SK-N-SH treated with all-trans-retinoic acid at 6 μM for 48 hours (cell line): ENCODE results near the gene EXOC3.

ENCODE experiments used
- CREB5 ChIP-seq: fragments of 250-450 bp; sonication (Bioruptor Pico); IDR thresholded peaks from 2 replicates; pipeline ENCODE4 v1.5.1; 2020; ENCODE audit warnings: low read depth, mild to moderate bottlenecking, moderate library complexity
- CSDC2 ChIP-seq: fragments of 250-450 bp; sonication (Bioruptor Pico); IDR thresholded peaks from 2 replicates; pipeline ENCODE4 v1.5.0; 2020; ENCODE audit warnings: mild to moderate bottlenecking, moderate library complexity
- CSRNP3 ChIP-seq: fragments of 250-450 bp; sonication (Bioruptor Pico); IDR thresholded peaks from 2 replicates; pipeline ENCODE4 v1.5.1; 2021; ENCODE audit warnings: mild to moderate bottlenecking, moderate library complexity
- GLIS3 ChIP-seq: fragments of 250-450 bp; sonication (Bioruptor Pico); IDR thresholded peaks from 2 replicates; pipeline ENCODE4 v1.5.0; 2020; ENCODE audit warnings: mild to moderate bottlenecking, moderate library complexity
- OSR1 ChIP-seq: fragments of 250-450 bp; sonication (Bioruptor Pico); IDR thresholded peaks from 2 replicates; pipeline ENCODE4 v1.8.0; 2022; ENCODE audit warnings: moderate library complexity, mild to moderate bottlenecking, inconsistent platforms
- RARB ChIP-seq: fragments of 250-450 bp; sonication (Bioruptor Pico); IDR thresholded peaks from 2 replicates; pipeline ENCODE4 v1.8.0; 2021; ENCODE audit warnings: mild to moderate bottlenecking, moderate library complexity
- SNAI2 ChIP-seq: fragments of 250-450 bp; sonication (Bioruptor Pico); IDR thresholded peaks from 2 replicates; pipeline ENCODE4 v1.5.0; 2020; ENCODE audit warnings: mild to moderate bottlenecking, moderate library complexity
- TCF4 ChIP-seq: fragments of 250-450 bp; sonication (Bioruptor Pico); IDR thresholded peaks from 2 replicates; pipeline ENCODE4 v1.8.0; 2021; ENCODE audit warnings: mild to moderate bottlenecking, moderate library complexity, borderline replicate concordance
- ZFP3 ChIP-seq: fragments of 250-450 bp; sonication (Bioruptor Pico); IDR thresholded peaks from 2 replicates; pipeline ENCODE4 v1.5.0; 2020; ENCODE audit warnings: mild to moderate bottlenecking, moderate library complexity
- ZFP30 ChIP-seq: fragments of 450-650 bp; formaldehyde crosslinking; IDR thresholded peaks from 2 replicates; pipeline ENCODE4 v1.5.0; 2022; ENCODE audit warnings: mild to moderate bottlenecking, moderate library complexity
- ZNF70 ChIP-seq: fragments of 450-650 bp; formaldehyde crosslinking; IDR thresholded peaks from 2 replicates; pipeline ENCODE4 v1.5.0; 2020; ENCODE audit warnings: mild to moderate bottlenecking, moderate library complexity
- ZNF8 ChIP-seq: fragments of 450-650 bp; formaldehyde crosslinking; IDR thresholded peaks from 2 replicates; pipeline ENCODE4 v1.5.0; 2020; ENCODE audit warnings: mild to moderate bottlenecking, moderate library complexity

GRCh38 chr5:476814-477175 lies 33.8 kb downstream of the EXOC3 start:
- TF ChIP-seq GLIS3 (CRISPR knock-in tag), result no peak
- TF ChIP-seq RARB (CRISPR knock-in tag), result no peak
- TF ChIP-seq ZFP30, result no peak
- no peak for TF ChIP-seq CSDC2 (CRISPR knock-in tag)
- TF ChIP-seq CREB5 (CRISPR knock-in tag), result no peak
- TF ChIP-seq ZFP3 (CRISPR knock-in tag), result no peak
- TF ChIP-seq OSR1, result no peak
- TF ChIP-seq ZNF8 (CRISPR knock-in tag), result no peak
- no peak for TF ChIP-seq CSRNP3 (CRISPR knock-in tag)
- no peak for TF ChIP-seq ZNF70
- no peak for TF ChIP-seq TCF4 (CRISPR knock-in tag)
- TF ChIP-seq SNAI2 (CRISPR knock-in tag), result no peak
